Thoracic aorta (tissue), 2 donors: ENCODE results near the gene THEM5. TPM values are rescaled to one million over a fixed set of nuclear protein-coding genes. Genes with fewer than 3 reads are reported as not detected.
"Not testable (repeated sequence)": the region's sequence is repeated elsewhere in the genome, so short reads cannot be mapped to it uniquely, and the experiment has no call there.

Source experiments
- ATAC-seq: fragments of 150-250 bp; one replicate; pipeline ENCODE4 v1.8.0; 2017; ENCODE audit warnings: low read depth; ENCODE audit not compliant: insufficient number of reproducible peaks, low FRiP score
- DNase-seq: peaks from one replicate; pipeline ENCODE4 v3.0.0-alpha.2; 2020; ENCODE audit warnings: low spot score
- H3K27ac ChIP-seq, 2 donors: fragments of 200-600 bp; sonication (generic); 1 replicate in 1 of 2; 2 replicates in 1 of 2; pipeline ENCODE4 v1.5.1; 2016; ENCODE audit warnings: mild to moderate bottlenecking in 2 of 2, moderate library complexity in 2 of 2
- H3K27me3 ChIP-seq: fragments of 200-600 bp; sonication (generic); replicated peaks from 2 replicates; pipeline ENCODE4 v1.6.0; 2016; ENCODE audit warnings: mild to moderate bottlenecking; ENCODE audit not compliant: insufficient read depth
- H3K36me3 ChIP-seq: fragments of 200-600 bp; sonication (generic); one replicate; pipeline ENCODE4 v1.5.1; 2016
- H3K4me1 ChIP-seq, 2 donors: fragments of 200-600 bp; sonication (generic); 1 replicate in 1 of 2; 2 replicates in 1 of 2; pipeline versions ENCODE4 v1.5.1 to v1.6.0; 2016; ENCODE audit warnings: low read depth in 2 of 2, mild to moderate bottlenecking in 1 of 2; ENCODE audit not compliant: control insufficient read depth in 1 of 2
- H3K4me3 ChIP-seq: fragments of 200-600 bp; sonication (generic); 2 replicates; pipeline ENCODE4 v1.5.1; 2016; ENCODE audit warnings: mild to moderate bottlenecking
- H3K9me3 ChIP-seq: fragments of 200-600 bp; sonication (generic); 2 replicates; pipeline ENCODE4 v1.5.1; 2016
- CTCF ChIP-seq: fragments of 200-600 bp; sonication (generic); IDR thresholded peaks from one replicate; pipeline ENCODE4 v1.5.1; 2019; ENCODE audit warnings: antibody characterized with exemption
- total RNA-seq, 2 donors: library from RNA; depleted of rRNA; stranded (reverse); fragments of >200 nt; gene quantifications; one replicate each; pipeline versions ENCODE4 v1.1.0 to v1.2.3, GENCODE V29; 2016

THEM5 gene
- total RNA-seq, 2 donors from 2014 or later = not detected

- TF ChIP-seq CTCF = no peak
- DNase-seq (no peak), ATAC-seq (no peak)
- no peak overlapping the region for H3K4me3 ChIP-seq
- H3K9me3 ChIP-seq = no peaks in the 10 kb centered on the region
- H3K4me1 ChIP-seq = peaks cover 0 to 13% of the 10 kb centered on the region in 2 donors
- no peaks in the 10 kb centered on the region for H3K27me3 ChIP-seq
- no peaks in the 10 kb centered on the region for H3K36me3 ChIP-seq
- no peak overlapping the region for H3K27ac ChIP-seq
Measured at GRCh38 chr1:151858886-151859665, 5.6 kb upstream of the THEM5 start.

GRCh38 chr1:151858030-151858746, 4.7 kb upstream of the THEM5 start:
- Histone ChIP-seq H3K36me3 (no peaks in the 10 kb centered on the region), H3K27me3 (no peaks in the 10 kb centered on the region), H3K4me3 (no peak overlapping the region), H3K27ac (no peak overlapping the region), H3K9me3 (no peaks in the 10 kb centered on the region), H3K4me1 (peaks cover 0 to 13% of the 10 kb centered on the region in 2 donors)
- ATAC-seq (no peak), DNase-seq (no peak)
- TF ChIP-seq CTCF = no peak

- H3K4me1 ChIP-seq = peaks cover 0 to 13% of the 10 kb centered on the region in 2 donors
- no peaks in the 10 kb centered on the region for H3K9me3 ChIP-seq
- ATAC-seq = no peak
- no peak for TF ChIP-seq CTCF
- no peak for DNase-seq
- H3K36me3 ChIP-seq = no peaks in the 10 kb centered on the region
- no peaks in the 10 kb centered on the region for H3K27me3 ChIP-seq
- no peak overlapping the region for H3K4me3 ChIP-seq
- peak overlapping the region; percentile 20 to 66 for H3K27ac ChIP-seq
Measured at GRCh38 chr1:151855933-151856332, 2.4 kb upstream of the THEM5 start.

GRCh38 chr1:151855516-151855915, 2.0 kb upstream of the THEM5 start:
- Histone ChIP-seq H3K4me1 (peaks cover 0 to 13% of the 10 kb centered on the region in 2 donors), H3K4me3 (peak overlapping the region; percentile 1), H3K27ac (peak overlapping the region; percentile 20 to 66)
- ATAC-seq, DNase-seq, H3K9me3 ChIP-seq, H3K27me3 ChIP-seq, H3K36me3 ChIP-seq: not testable (repeated sequence)

- no peaks in the 10 kb centered on the region for H3K27me3 ChIP-seq
- no peaks in the 10 kb centered on the region for H3K36me3 ChIP-seq
- no peak overlapping the region for H3K4me3 ChIP-seq
- H3K4me1 ChIP-seq = peaks cover 0 to 13% of the 10 kb centered on the region in 2 donors
- ATAC-seq (no peak), DNase-seq (no peak)
- no peaks in the 10 kb centered on the region for H3K9me3 ChIP-seq
- H3K27ac ChIP-seq = no peak overlapping the region
- no peak for TF ChIP-seq CTCF
Measured at GRCh38 chr1:151854658-151855057, 1.1 kb upstream of the THEM5 start.
